ENCODE measurements around the gene OGDH.

The OGDH gene

DNA sequence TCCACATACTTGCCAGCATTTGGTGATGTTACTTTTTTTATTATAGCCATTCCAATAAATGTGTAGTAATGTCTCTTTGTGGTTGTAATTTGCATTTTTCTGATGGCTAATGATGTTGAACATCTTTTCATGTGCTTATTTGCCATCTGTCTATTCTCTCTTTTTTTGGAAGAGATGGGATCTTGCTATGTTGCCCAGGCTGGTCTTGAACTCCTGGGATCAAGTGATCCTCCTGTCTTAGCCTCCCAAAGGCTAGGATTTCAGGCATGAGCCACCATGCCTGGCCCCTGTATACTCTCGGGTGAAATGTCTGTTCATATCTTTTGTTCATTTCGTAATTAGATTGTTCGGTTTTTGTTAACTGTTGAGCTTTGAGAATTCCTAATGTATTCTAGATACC, 3.4 kb downstream of the OGDH start:
- no peak for TF ChIP-seq EZH2 (IDR thresholded peaks at IDR 0.05; ENCODE audit: borderline replicate concordance, low read length)
- TF ChIP-seq, protein P1, sequence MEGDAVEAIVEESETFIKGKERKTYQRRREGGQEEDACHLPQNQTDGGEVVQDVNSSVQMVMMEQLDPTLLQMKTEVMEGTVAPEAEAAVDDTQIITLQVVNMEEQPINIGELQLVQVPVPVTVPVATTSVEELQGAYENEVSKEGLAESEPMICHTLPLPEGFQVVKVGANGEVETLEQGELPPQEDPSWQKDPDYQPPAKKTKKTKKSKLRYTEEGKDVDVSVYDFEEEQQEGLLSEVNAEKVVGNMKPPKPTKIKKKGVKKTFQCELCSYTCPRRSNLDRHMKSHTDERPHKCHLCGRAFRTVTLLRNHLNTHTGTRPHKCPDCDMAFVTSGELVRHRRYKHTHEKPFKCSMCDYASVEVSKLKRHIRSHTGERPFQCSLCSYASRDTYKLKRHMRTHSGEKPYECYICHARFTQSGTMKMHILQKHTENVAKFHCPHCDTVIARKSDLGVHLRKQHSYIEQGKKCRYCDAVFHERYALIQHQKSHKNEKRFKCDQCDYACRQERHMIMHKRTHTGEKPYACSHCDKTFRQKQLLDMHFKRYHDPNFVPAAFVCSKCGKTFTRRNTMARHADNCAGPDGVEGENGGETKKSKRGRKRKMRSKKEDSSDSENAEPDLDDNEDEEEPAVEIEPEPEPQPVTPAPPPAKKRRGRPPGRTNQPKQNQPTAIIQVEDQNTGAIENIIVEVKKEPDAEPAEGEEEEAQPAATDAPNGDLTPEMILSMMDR (IDR thresholded peaks at IDR 0.05; ENCODE audit: low read length): no peak
- Histone ChIP-seq H2AFZ (ENCODE audit: low read length) (no peak overlapping the region), H4K20me1 (ENCODE audit: insufficient read depth, low read length) (no peaks in the 10 kb centered on the region), H3K27ac (ENCODE audit: low read depth, low read length, poor library complexity, severe bottlenecking) (no peak overlapping the region), H3K36me3 (ENCODE audit: insufficient read depth, low read length) (0 out of 2 replicates have a peak, but pooled peaks cover 4% of the 10 kb centered on the region), H3K4me1 (ENCODE audit: insufficient read depth, low read length, severe bottlenecking) (peaks cover 69% of the 10 kb centered on the region), H3F3A (ENCODE audit: insufficient read depth, low read length) (no peaks in the 10 kb centered on the region), H3K9me2 (ENCODE audit: low read depth, low read length) (no peaks in the 10 kb centered on the region), H3K4me3 (ENCODE audit: low read depth, low read length, poor library complexity, severe bottlenecking) (no peak overlapping the region), H3K4me2 (ENCODE audit: low read length) (no peak overlapping the region), H3K27me3 (ENCODE audit: insufficient read depth, low read length) (no peaks in the 10 kb centered on the region), H3K9me3 (ENCODE audit: low read length) (no peaks in the 10 kb centered on the region), H3K9ac (ENCODE audit: low read length) (no peak overlapping the region), H3K79me2 (ENCODE audit: insufficient read depth, low read length) (peaks cover 75% of the 10 kb centered on the region)

DNA sequence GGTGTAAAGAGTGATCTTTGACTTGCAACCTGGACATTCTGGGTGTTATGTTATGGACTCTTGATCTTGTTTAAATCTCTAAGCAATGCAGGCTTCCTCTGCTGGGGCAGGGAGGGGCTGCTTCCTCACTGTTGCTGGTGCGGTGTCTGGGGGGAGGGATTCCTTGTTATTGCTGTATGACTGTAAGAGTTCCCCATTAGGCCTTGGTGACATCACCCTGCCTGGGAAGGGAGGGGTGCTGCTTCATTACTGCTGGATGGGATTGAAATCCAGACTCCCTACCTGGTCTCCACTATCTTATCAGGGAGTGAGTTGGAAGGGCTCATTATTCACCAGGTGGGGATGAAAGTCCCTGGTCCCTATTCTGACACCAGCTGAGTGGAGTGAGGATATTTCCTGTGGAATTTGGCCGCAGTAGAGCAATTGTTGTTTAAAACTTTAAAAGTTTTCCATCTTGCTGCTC, 8.8 kb downstream of the OGDH start:
- peak overlapping the region; percentile 25; the same call in 1 of the 2 replicates for H3K9ac ChIP-seq (ENCODE audit: low read length)
- peak overlapping the region; percentile 22 for H3K4me3 ChIP-seq (ENCODE audit: low read depth, low read length, poor library complexity, severe bottlenecking)
- TF ChIP-seq, protein P1 (IDR thresholded peaks at IDR 0.05; ENCODE audit: low read length): no peak
- TF ChIP-seq EZH2 (IDR thresholded peaks at IDR 0.05; ENCODE audit: borderline replicate concordance, low read length): no peak
- H3K4me2 ChIP-seq (ENCODE audit: low read length): peak overlapping the region; percentile 46
- no peaks in the 10 kb centered on the region for H3K27me3 ChIP-seq (ENCODE audit: insufficient read depth, low read length)
- peaks cover 94% of the 10 kb centered on the region for H3K79me2 ChIP-seq (ENCODE audit: insufficient read depth, low read length)
- H3K36me3 ChIP-seq (ENCODE audit: insufficient read depth, low read length): peaks cover 10% of the 10 kb centered on the region
- no peaks in the 10 kb centered on the region for H3F3A ChIP-seq (ENCODE audit: insufficient read depth, low read length)
- H4K20me1 ChIP-seq (ENCODE audit: insufficient read depth, low read length): no peaks in the 10 kb centered on the region
- H3K27ac ChIP-seq (ENCODE audit: low read depth, low read length, poor library complexity, severe bottlenecking): peak overlapping the region; percentile 58
- no peaks in the 10 kb centered on the region for H3K9me2 ChIP-seq (ENCODE audit: low read depth, low read length)
- peaks cover 64% of the 10 kb centered on the region for H3K4me1 ChIP-seq (ENCODE audit: insufficient read depth, low read length, severe bottlenecking)
- no peak overlapping the region for H2AFZ ChIP-seq (ENCODE audit: low read length)
- H3K9me3 ChIP-seq (ENCODE audit: low read length): no peaks in the 10 kb centered on the region

DNA sequence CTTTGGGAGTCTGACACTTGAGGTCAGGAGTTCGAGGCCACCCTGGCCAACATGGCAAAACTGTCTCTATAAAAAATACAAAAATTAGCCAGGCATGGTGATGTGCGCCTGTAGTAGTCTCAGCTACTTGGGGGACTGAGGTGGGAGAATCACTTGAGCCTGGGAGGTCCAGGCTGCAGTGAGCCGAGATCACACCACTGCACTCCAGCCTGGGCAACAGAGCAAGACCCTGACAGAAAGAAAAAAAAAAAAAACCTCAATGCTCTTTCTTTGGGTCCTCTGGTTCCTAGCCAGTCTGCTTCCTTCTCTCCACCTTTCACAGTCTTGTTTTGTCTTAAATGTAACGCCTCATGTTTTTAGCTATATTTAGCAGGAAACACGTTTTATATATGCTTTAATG, 9.4 kb downstream of the OGDH start:
- Histone ChIP-seq H3K4me1 (ENCODE audit: insufficient read depth, low read length, severe bottlenecking) (peaks cover 64% of the 10 kb centered on the region), H3K27me3 (ENCODE audit: insufficient read depth, low read length) (no peaks in the 10 kb centered on the region), H3K4me3 (ENCODE audit: low read depth, low read length, poor library complexity, severe bottlenecking) (no peak overlapping the region), H3K9me2 (ENCODE audit: low read depth, low read length) (no peaks in the 10 kb centered on the region), H3K36me3 (ENCODE audit: insufficient read depth, low read length) (peaks cover 10% of the 10 kb centered on the region), H3F3A (ENCODE audit: insufficient read depth, low read length) (no peaks in the 10 kb centered on the region), H4K20me1 (ENCODE audit: insufficient read depth, low read length) (no peaks in the 10 kb centered on the region), H3K79me2 (ENCODE audit: insufficient read depth, low read length) (peaks cover 95% of the 10 kb centered on the region), H2AFZ (ENCODE audit: low read length) (no peak overlapping the region), H3K9ac (ENCODE audit: low read length) (no peak overlapping the region), H3K27ac (ENCODE audit: low read depth, low read length, poor library complexity, severe bottlenecking) (peak overlapping the region; percentile 58), H3K9me3 (ENCODE audit: low read length) (no peaks in the 10 kb centered on the region), H3K4me2 (ENCODE audit: low read length) (peak overlapping the region; percentile 46)
- TF ChIP-seq, protein P1 (IDR thresholded peaks at IDR 0.05; ENCODE audit: low read length): no peak
- no peak for TF ChIP-seq EZH2 (IDR thresholded peaks at IDR 0.05; ENCODE audit: borderline replicate concordance, low read length)

Data from OCI-LY1 (cell line).